ENCODE measurements around the gene SLC22A31. TPM values are rescaled to one million over a fixed set of nuclear protein-coding genes. Genes with fewer than 3 reads are reported as not detected.
"Not testable (repeated sequence)": the region's sequence is repeated elsewhere in the genome, so short reads cannot be mapped to it uniquely, and the experiment has no call there.

Gene SLC22A31
- total RNA-seq, 1 donor from 2014 or later = not detected

DNA sequence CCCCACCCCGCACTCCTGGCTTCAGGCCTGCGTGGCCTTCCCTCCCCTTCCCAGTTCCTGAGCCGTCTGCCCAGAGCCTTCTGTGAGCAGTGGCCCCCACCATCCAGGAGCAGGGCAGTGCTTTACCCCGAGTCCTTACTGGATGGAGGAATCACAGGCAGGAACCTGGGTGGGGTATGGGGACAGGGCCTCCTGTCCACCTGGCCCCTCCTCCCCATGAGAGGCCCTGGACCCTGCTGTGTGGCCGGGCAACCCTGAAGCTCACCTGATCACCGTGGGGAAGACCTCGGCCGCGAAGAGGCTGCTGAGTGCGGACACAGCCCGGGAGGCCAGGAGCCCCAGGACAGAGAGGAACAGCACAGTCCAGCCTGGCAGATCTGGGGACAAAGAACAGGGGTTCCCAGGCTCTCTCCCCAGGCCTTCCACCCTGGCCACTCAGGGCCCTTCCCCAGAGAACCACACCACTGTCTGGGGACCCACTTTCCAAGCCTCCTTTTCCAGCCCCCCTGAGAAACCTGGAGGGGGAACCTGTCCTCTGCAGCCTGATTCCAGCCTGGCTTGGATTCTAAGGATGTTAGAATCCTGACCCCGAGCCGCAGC is 3.2 kb downstream of the SLC22A31 start:
- intact Hi-C loops (cut with DNase I) = no loop called here
- no peak for ATAC-seq (ENCODE audit: poor library complexity)
- no peak for DNase-seq

DNA sequence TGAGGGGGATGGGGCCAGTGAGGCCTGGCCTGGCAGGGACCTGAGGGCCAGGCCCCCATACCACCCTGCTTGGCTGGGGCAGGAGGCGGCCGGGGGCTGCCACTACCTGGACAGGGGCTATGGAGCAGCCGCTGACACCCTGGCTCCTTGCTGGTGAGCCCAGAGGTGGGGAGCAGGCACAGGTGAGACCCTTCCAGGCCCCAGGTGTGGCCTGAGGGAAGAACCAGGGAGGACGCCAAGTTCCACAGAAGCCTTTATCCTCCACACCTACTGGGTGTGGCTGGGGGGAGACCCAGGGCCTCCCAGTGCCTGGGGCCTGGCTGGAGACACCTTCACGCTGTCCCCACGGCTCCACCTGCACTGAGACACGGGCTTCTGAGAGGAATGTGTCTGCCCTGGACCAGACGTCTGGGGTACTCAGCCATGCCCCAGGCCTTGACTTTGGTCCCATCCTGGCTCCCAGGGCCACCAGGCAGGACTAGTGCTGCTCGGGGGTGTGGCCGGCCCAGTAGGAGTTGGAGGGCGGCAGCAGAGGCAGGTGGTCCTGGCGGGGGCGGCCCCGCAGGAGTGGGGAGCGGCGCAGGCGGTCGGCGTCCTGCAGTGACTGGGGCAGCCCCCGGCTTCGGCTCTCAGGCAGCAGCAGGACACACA is 4.7 kb downstream of the SLC22A31 start:
- ATAC-seq (ENCODE audit: poor library complexity) = no peak
- intact Hi-C loops (cut with DNase I) = no loop called here
- DNase-seq = no peak

DNA sequence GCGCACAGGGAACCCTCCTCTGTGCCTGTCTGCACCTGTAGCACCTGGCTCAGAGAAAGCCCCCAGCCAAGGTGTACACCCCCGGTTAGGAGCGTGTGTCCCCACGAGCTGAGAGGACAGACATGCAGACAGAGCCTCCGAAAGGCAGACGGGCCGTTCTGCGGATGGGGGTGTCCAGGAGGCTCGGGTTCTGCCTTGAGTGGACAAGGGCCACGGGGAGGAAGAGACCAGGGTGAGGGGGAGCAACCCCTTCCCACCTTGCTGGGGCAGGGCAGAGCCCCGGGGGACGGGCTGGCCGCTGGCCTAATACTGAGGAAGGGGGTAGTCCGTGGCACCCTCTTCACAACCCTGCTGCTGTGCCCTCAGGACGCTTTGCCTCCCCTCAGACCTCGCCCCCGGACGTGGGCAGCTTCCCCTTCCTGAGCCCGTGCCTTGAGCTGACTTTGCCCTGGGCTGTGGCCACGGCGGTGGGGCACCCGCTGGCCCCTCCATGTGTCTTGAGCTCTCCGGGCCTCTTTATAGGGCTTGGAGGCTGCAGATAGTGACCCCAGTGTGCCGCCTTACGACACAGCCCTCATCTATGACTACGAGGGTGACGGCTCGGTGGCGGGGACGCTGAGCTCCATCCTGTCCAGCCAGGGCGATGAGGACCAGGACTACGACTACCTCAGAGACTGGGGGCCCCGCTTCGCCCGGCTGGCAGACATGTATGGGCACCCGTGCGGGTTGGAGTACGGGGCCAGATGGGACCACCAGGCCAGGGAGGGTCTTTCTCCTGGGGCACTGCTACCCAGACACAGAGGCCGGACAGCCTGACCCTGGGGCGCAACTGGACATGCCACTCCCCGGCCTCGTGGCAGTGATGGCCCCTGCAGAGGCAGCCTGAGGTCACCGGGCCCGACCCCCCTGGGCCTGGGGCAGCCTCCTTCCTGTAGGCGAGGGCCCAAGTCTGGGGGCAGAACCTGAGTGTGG is 5.7 kb downstream of the SLC22A31 start:
- no peak for ATAC-seq (ENCODE audit: poor library complexity)
- intact Hi-C loops (cut with DNase I) = no loop called here
- DNase-seq = peak; percentile 34

DNA sequence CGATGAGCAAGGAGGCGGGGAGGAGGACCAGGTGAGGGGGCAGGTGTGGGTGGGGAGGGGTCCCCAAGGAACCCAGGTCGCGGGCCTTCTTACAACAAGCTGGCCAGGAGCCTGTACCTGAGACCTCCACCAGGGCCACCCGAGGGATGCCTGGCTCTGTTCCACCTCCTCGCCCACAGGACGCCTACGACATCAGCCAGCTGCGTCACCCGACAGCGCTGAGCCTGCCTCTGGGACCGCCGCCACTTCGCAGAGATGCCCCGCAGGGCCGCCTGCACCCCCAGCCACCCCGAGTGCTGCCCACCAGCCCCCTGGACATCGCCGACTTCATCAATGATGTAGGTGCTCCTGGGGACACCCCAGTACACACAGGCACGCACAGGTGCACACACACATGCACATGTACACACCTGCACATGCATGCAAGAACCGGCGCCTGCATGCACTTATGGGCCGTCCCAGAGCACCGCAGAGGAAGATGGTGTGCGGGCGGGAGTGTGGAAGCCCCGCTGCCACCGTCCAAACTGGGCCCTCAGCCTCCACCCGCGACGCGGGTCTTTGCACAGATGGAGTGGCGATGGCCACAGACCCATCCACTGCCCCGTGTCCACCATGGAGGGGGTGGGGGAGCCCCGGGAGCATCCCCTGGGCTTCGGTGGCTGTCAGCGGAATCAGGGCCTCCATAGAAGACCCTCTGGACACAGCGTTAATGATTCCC is 6.6 kb downstream of the SLC22A31 start:
- peak; percentile 39 for DNase-seq
- no peak for ATAC-seq (ENCODE audit: poor library complexity)
- intact Hi-C loops (cut with DNase I) = no loop called here

- intact Hi-C loops (cut with DNase I) = no loop called here
- DNase-seq = peak; percentile 60
- ATAC-seq (ENCODE audit: poor library complexity) = peak; percentile 49
Measured at GRCh38 chr16:89192956-89193575, 7.3 kb downstream of the SLC22A31 start.

- intact Hi-C loops (cut with DNase I) = not testable (repeated sequence)
- DNase-seq = peak; percentile 69
Measured at GRCh38 chr16:89192186-89192955, 8.0 kb downstream of the SLC22A31 start.

GRCh38 chr16:89191901-89192185 is 8.5 kb downstream of the SLC22A31 start:
- ATAC-seq (ENCODE audit: poor library complexity) = no peak
- intact Hi-C loops (cut with DNase I) = no loop called here
- no peak for DNase-seq

More at GRCh38 chr16:89192186-89192955, 8.0 kb downstream of the SLC22A31 start:
- peak; percentile 36 for ATAC-seq (ENCODE audit: poor library complexity)

DNA sequence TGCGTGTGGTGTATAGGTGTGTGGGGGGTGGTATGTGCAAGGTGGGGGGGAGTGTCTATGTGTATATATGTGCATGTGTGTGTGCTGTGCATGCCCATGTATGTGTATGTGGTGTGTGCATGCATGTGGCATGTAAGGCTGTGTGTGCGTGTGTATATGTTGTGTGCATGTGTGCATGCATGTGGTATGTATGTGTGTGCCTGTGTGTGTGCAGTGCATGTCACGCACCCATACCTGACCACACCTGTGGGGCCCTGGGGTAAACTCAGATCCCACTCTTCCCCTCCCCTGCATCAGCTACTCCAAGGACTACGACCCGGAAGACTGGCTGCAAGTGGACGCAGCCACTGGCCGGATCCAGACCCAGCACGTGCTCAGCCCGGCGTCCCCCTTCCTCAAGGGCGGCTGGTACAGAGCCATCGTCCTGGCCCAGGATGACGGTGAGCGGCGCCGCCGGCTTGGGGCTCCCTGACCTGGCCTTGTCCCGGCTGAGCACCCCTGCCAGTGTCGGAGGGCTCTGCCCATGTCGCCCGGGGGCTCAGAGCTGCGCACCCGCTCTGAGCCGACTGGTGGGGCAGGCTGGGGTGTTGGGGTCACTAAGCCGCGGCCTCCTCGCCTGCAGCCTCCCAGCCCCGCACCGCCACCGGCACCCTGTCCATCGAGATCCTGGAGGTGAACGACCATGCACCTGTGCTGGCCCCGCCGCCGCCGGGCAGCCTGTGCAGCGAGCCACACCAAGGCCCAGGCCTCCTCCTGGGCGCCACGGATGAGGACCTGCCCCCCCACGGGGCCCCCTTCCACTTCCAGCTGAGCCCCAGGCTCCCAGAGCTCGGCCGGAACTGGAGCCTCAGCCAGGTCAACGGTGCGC is 9.1 kb downstream of the SLC22A31 start:
- DNase-seq (peak; percentile 40), ATAC-seq (ENCODE audit: poor library complexity) (no peak)
- intact Hi-C loops (cut with DNase I) = no loop called here

DNA sequence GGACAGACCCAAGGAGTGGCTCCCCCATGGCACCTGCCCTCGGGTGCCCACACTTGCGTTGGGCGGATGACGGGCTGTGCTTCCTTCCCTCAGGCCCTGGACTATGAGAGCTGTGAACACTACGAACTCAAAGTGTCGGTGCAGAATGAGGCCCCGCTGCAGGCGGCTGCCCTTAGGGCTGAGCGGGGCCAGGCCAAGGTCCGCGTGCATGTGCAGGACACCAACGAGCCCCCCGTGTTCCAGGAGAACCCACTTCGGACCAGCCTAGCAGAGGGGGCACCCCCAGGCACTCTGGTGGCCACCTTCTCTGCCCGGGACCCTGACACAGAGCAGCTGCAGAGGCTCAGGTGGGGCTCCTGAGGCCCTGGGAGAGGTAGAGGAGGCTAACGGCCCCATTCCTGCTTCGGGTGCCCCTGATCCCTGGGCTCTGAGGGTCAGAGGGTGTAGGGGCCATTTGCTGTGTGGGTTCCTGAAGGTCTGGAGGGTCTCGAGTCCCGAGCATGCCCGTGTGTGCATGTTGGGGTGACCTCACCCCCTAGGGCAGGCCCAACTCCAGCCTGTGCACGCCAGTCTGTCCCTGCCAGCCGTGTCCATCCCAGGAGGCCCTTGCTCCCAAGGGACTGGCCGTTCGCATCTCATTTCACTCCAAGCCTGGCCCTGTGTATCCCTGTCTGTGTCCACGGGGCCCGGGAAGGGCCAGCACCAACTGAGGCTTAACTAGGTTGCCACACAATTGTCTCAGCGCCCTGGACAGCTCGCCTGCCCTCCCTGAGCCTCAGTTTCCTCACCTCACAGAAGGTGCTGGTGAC is 10.0 kb downstream of the SLC22A31 start:
- intact Hi-C loops (cut with DNase I) = no loop called here
- DNase-seq (peak; percentile 35), ATAC-seq (ENCODE audit: poor library complexity) (no peak)

- DNase-seq (peak; percentile 6), ATAC-seq (ENCODE audit: poor library complexity) (no peak)
- intact Hi-C loops (cut with DNase I) = no loop called here
Measured at GRCh38 chr16:89189358-89190025, 10.8 kb downstream of the SLC22A31 start.

GRCh38 chr16:89188471-89189357 is 11.6 kb downstream of the SLC22A31 start:
- intact Hi-C loops (cut with DNase I); DNase-seq; ATAC-seq (ENCODE audit: poor library complexity): not testable (repeated sequence)

- ATAC-seq (ENCODE audit: poor library complexity) (no peak), DNase-seq (no peak)
- intact Hi-C loops (cut with DNase I) = no loop called here
Measured at GRCh38 chr16:89187770-89188392, 12.5 kb downstream of the SLC22A31 start.

GRCh38 chr16:89187032-89187769 is 13.1 kb downstream of the SLC22A31 start:
- intact Hi-C loops (cut with DNase I) = no loop called here
- no peak for ATAC-seq (ENCODE audit: poor library complexity)
- DNase-seq = no peak

DNA sequence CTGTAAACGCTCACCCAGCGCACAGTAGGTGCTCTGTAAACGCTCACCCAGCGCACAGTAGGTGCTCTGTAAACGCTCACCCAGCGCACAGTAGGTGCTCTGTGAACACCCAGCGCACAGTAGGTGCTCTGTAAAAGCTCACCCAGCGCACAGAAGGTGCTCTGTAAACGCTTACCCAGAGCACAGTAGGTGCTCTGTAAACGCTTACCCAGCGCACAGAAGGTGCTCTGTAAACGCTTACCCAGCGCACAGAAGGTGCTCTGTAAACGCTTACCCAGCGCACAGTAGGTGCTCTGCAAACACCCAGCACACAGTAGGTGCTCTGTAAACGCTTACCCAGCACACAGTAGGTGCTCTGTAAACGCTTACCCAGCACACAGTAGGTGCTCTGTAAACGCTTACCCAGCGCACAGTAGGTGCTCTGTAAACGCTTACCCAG is 13.7 kb downstream of the SLC22A31 start:
- DNase-seq; intact Hi-C loops (cut with DNase I); ATAC-seq (ENCODE audit: poor library complexity): not testable (repeated sequence)
